Measurements from ENCODE around the gene RNF40. TPM values are rescaled to one million over a fixed set of nuclear protein-coding genes. Genes with fewer than 3 reads are reported as not detected.

RNF40 gene
- total RNA-seq, 1 donor = 88.3 TPM

DNA sequence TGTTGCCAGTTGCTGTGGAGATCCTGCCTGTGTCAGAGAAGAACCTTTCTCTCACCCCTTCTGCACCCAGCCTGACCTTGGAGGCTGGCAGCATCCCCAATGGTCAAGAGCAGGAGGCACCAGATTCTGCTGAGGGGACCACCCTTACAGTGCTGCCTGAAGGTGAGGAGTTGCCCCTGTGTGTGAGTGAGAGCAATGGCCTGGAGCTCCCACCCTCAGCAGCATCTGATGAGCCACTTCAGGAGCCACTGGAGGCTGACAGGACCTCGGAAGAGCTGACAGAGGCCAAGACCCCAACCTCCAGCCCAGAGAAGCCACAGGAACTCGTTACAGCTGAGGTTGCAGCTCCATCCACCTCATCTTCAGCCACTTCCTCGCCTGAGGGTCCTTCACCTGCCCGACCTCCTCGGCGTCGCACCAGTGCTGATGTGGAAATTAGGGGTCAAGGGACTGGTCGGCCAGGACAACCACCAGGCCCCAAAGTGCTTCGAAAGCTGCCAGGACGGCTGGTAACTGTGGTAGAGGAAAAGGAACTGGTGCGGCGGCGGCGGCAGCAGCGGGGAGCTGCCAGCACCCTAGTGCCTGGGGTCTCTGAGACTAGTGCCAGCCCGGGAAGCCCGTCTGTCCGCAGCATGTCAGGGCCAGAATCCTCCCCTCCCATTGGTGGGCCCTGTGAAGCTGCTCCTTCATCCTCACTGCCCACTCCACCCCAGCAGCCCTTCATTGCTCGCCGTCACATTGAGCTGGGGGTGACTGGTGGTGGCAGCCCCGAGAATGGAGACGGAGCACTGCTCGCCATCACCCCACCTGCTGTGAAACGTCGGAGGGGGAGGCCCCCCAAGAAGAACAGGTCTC, 24.1 kb upstream of the RNF40 start:
- Histone ChIP-seq H2AFZ (ENCODE audit: low read length) (no peak overlapping the region), H3K36me3 (ENCODE audit: insufficient read depth, low read length) (peaks cover 67% of the 10 kb centered on the region), H3K79me2 (ENCODE audit: insufficient read depth, low read length) (no peaks in the 10 kb centered on the region), H3K9me3 (ENCODE audit: low read depth, low read length) (no peaks in the 10 kb centered on the region), H3K27ac (ENCODE audit: low read depth, low read length) (no peak overlapping the region), H3K27me3 (ENCODE audit: insufficient read depth, low read length) (no peaks in the 10 kb centered on the region), H4K20me1 (ENCODE audit: insufficient read depth, low read length) (peaks cover 25% of the 10 kb centered on the region), H3K4me1 (ENCODE audit: insufficient read depth, low read length) (peaks cover 23% of the 10 kb centered on the region), H3K4me2 (ENCODE audit: insufficient read depth, low read length) (no peak overlapping the region), H3K4me3 (ENCODE audit: insufficient read depth, low read length) (no peak overlapping the region)
- TF ChIP-seq CTCF (IDR thresholded peaks at IDR 0.05; ENCODE audit: extremely low read depth, low read depth, low read length) = no peak
- no peak for DNase-seq (ENCODE audit: insufficient read length, low spot score, missing footprints)

- Histone ChIP-seq H4K20me1 (ENCODE audit: insufficient read depth, low read length) (peaks cover 25% of the 10 kb centered on the region), H3K36me3 (ENCODE audit: insufficient read depth, low read length) (peaks cover 57% of the 10 kb centered on the region), H3K79me2 (ENCODE audit: insufficient read depth, low read length) (no peaks in the 10 kb centered on the region), H3K4me2 (ENCODE audit: insufficient read depth, low read length) (no peak overlapping the region), H3K4me1 (ENCODE audit: insufficient read depth, low read length) (peaks cover 23% of the 10 kb centered on the region), H3K4me3 (ENCODE audit: insufficient read depth, low read length) (no peak overlapping the region), H3K9me3 (ENCODE audit: low read depth, low read length) (no peaks in the 10 kb centered on the region), H3K27ac (ENCODE audit: low read depth, low read length) (no peak overlapping the region), H2AFZ (ENCODE audit: low read length) (no peak overlapping the region), H3K27me3 (ENCODE audit: insufficient read depth, low read length) (no peaks in the 10 kb centered on the region)
- TF ChIP-seq CTCF (IDR thresholded peaks at IDR 0.05; ENCODE audit: extremely low read depth, low read depth, low read length) = no peak
- DNase-seq (ENCODE audit: insufficient read length, low spot score, missing footprints) = peak; percentile 84
These were observed 22.9 kb upstream of the RNF40 start for GRCh38 chr16:30738984-30739951.

DNA sequence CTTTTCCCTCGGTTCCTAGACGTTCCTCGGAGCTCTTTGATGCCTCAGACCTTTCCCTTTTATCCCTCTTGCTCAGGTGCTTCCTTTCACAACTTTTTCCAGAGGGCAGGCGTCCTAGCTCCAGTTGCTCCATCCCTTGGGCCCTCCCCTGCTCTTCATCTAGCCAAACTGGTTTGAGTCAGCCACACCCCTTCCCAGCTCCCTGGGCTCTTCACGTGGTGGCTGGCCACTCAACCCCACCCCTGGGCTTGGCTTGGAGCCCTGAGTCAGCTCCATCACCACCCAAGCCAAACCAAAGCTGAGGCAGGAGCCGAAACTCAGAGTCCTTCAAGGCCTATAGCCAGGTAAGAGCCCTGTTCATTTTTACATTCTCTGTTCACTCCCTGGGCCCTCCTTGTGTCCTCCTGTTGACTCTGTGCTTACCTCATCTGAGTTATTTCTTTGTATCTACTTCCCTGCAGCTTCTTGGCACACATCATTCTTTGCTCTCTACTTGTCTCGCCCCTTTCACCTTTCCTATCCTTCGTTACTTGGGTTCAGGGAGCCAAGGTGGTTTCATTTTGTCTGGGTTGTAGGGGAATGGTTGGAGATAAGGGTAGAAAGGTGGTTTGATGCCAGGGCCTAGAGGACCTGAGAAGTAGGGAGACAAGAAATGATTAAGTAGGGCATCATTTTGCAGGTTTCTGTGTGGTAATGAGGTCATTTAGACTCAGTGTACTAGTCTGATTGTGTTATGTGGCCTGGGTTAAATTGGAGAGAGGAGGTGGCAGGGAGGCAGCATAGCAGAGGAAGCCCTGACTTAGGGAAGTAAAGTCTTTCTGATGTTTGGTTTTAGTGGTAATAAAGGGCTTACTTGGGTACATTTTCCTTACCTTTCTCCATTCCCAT, 21.5 kb upstream of the RNF40 start:
- peak; percentile 98 for DNase-seq (ENCODE audit: insufficient read length, low spot score, missing footprints)
- peak overlapping the region; percentile 2 for H3K4me2 ChIP-seq (ENCODE audit: insufficient read depth, low read length)
- peaks cover 25% of the 10 kb centered on the region for H4K20me1 ChIP-seq (ENCODE audit: insufficient read depth, low read length)
- no peak overlapping the region for H2AFZ ChIP-seq (ENCODE audit: low read length)
- H3K4me3 ChIP-seq (ENCODE audit: insufficient read depth, low read length) = no peak overlapping the region
- H3K27me3 ChIP-seq (ENCODE audit: insufficient read depth, low read length) = no peaks in the 10 kb centered on the region
- TF ChIP-seq CTCF (IDR thresholded peaks at IDR 0.05; ENCODE audit: extremely low read depth, low read depth, low read length) = no peak
- peaks cover 23% of the 10 kb centered on the region for H3K4me1 ChIP-seq (ENCODE audit: insufficient read depth, low read length)
- peak overlapping the region; percentile 47 for H3K27ac ChIP-seq (ENCODE audit: low read depth, low read length)
- no peaks in the 10 kb centered on the region for H3K79me2 ChIP-seq (ENCODE audit: insufficient read depth, low read length)
- H3K9me3 ChIP-seq (ENCODE audit: low read depth, low read length) = no peaks in the 10 kb centered on the region
- peaks cover 62% of the 10 kb centered on the region for H3K36me3 ChIP-seq (ENCODE audit: insufficient read depth, low read length)
